ENCODE results near the gene CNGA1.
"Not testable (repeated sequence)": the region's sequence is repeated elsewhere in the genome, so short reads cannot be mapped to it uniquely, and the experiment has no call there.

CNGA1 gene

GRCh38 chr4:48030470-48030869 lies 14.0 kb upstream of the CNGA1 start:
- no peak for DNase-seq (ENCODE audit: low read depth in 2 of 2)

GRCh38 chr4:48028696-48029095 lies 12.2 kb upstream of the CNGA1 start:
- DNase-seq (ENCODE audit: low read depth in 2 of 2): no peak

- DNase-seq (ENCODE audit: low read depth in 2 of 2): no peak
Observed at GRCh38 chr4:48027653-48028052, 11.2 kb upstream of the CNGA1 start.

- DNase-seq (ENCODE audit: low read depth in 2 of 2): no peak
Observed at GRCh38 chr4:48025005-48025404, 8.5 kb upstream of the CNGA1 start.

- DNase-seq (ENCODE audit: low read depth in 2 of 2): no peak
Observed at GRCh38 chr4:48024522-48024921, 8.0 kb upstream of the CNGA1 start.

- no peak for DNase-seq (ENCODE audit: low read depth in 2 of 2)
Observed at GRCh38 chr4:48022192-48022799, 5.8 kb upstream of the CNGA1 start.

GRCh38 chr4:48021100-48021499 lies 4.6 kb upstream of the CNGA1 start:
- no peak for DNase-seq (ENCODE audit: low read depth in 2 of 2)

GRCh38 chr4:48018112-48018511 lies 1.6 kb upstream of the CNGA1 start:
- no peak for DNase-seq (ENCODE audit: low read depth in 2 of 2)

- no peak for DNase-seq (ENCODE audit: low read depth in 2 of 2)
Observed at GRCh38 chr4:48017108-48017571, 659 bp upstream of the CNGA1 start.

- no peak for DNase-seq (ENCODE audit: low read depth in 2 of 2)
Observed at GRCh38 chr4:48015678-48016077, 803 bp downstream of the CNGA1 start.

- no peak for DNase-seq (ENCODE audit: low read depth in 2 of 2)
Observed at GRCh38 chr4:48015216-48015615, 1.3 kb downstream of the CNGA1 start.

- DNase-seq (ENCODE audit: low read depth in 2 of 2): no peak
Observed at GRCh38 chr4:48012824-48013223, 3.7 kb downstream of the CNGA1 start.

GRCh38 chr4:48011722-48012121 lies 4.8 kb downstream of the CNGA1 start:
- DNase-seq (ENCODE audit: low read depth in 2 of 2): no peak

- not testable (repeated sequence) for DNase-seq (ENCODE audit: low read depth in 2 of 2)
Observed at GRCh38 chr4:48010906-48011305, 5.6 kb downstream of the CNGA1 start.

- DNase-seq (ENCODE audit: low read depth in 2 of 2): no peak
Observed at GRCh38 chr4:48008021-48008596, 8.4 kb downstream of the CNGA1 start.

GRCh38 chr4:48005781-48006180 lies 10.7 kb downstream of the CNGA1 start:
- no peak for DNase-seq (ENCODE audit: low read depth in 2 of 2)

GRCh38 chr4:48003568-48003967 lies 12.9 kb downstream of the CNGA1 start:
- not testable (repeated sequence) for DNase-seq (ENCODE audit: low read depth in 2 of 2)

GRCh38 chr4:48002267-48002666 lies 14.2 kb downstream of the CNGA1 start:
- DNase-seq (ENCODE audit: low read depth in 2 of 2): no peak

- no peak for DNase-seq (ENCODE audit: low read depth in 2 of 2)
Observed at GRCh38 chr4:47996021-47996420, 20.5 kb downstream of the CNGA1 start.

GRCh38 chr4:47992475-47992874 lies 24.0 kb downstream of the CNGA1 start:
- not testable (repeated sequence) for DNase-seq (ENCODE audit: low read depth in 2 of 2)

- no peak for DNase-seq (ENCODE audit: low read depth in 2 of 2)
Observed at GRCh38 chr4:47990145-47990544, 26.3 kb downstream of the CNGA1 start.

GRCh38 chr4:47974566-47974965 lies 41.9 kb downstream of the CNGA1 start:
- no peak for DNase-seq (ENCODE audit: low read depth in 2 of 2)

GRCh38 chr4:47972721-47973120 lies 43.8 kb downstream of the CNGA1 start:
- DNase-seq (ENCODE audit: low read depth in 2 of 2): no peak

GRCh38 chr4:47972181-47972580 lies 44.3 kb downstream of the CNGA1 start:
- no peak for DNase-seq (ENCODE audit: low read depth in 2 of 2)

All from fibroblast of skin of left biceps (primary cell).